CD4-positive, alpha-beta T cell treated with Interleukin-12 subunit alpha and Interleukin-12 subunit beta, for 1 hour (primary cell): ENCODE data around the gene DMXL1.
A peak's percentile ranks its signal among the peaks of the same experiment; 100 is the strongest.

Experiments
- DNase-seq: peaks from one replicate; pipeline ENCODE4 v3.0.0-alpha.2; 2020

The DMXL1 gene

GRCh38 chr5:119070828-119071560, at the start of gene DMXL1:
Gene DMXL1 (plus strand): TSS chr5:119071087. CDS start chr5:119071570, 483 bp downstream.
- peak; percentile 99 for DNase-seq

GRCh38 chr5:119021149-119021732, 49.6 kb upstream of the DMXL1 start:
- DNase-seq = no peak

GRCh38 chr5:119022017-119022745, 48.7 kb upstream of the DMXL1 start:
- DNase-seq = peak; percentile 38

GRCh38 chr5:119022773-119023172, 48.1 kb upstream of the DMXL1 start:
- no peak for DNase-seq

- DNase-seq = no peak
Measured at GRCh38 chr5:119028575-119028974, 42.3 kb upstream of the DMXL1 start.

- peak; percentile 8 for DNase-seq
Measured at GRCh38 chr5:119031011-119031886, 39.6 kb upstream of the DMXL1 start.

GRCh38 chr5:119031905-119032304, 39.0 kb upstream of the DMXL1 start:
- DNase-seq = no peak

GRCh38 chr5:119032656-119033055, 38.2 kb upstream of the DMXL1 start:
- no peak for DNase-seq

- DNase-seq = no peak
Measured at GRCh38 chr5:119033135-119033534, 37.8 kb upstream of the DMXL1 start.

GRCh38 chr5:119036101-119036762, 34.7 kb upstream of the DMXL1 start:
- DNase-seq = no peak

- no peak for DNase-seq
Measured at GRCh38 chr5:119037496-119038215, 33.2 kb upstream of the DMXL1 start.

GRCh38 chr5:119048246-119048645, 22.6 kb upstream of the DMXL1 start:
- no peak for DNase-seq

GRCh38 chr5:119049824-119050449, 20.9 kb upstream of the DMXL1 start:
- no peak for DNase-seq

- no peak for DNase-seq
Measured at GRCh38 chr5:119054101-119054500, 16.8 kb upstream of the DMXL1 start.

- no peak for DNase-seq
Measured at GRCh38 chr5:119055294-119055693, 15.6 kb upstream of the DMXL1 start.

- DNase-seq = no peak
Measured at GRCh38 chr5:119058979-119059529, 11.8 kb upstream of the DMXL1 start.

- DNase-seq = no peak
Measured at GRCh38 chr5:119059740-119060255, 11.1 kb upstream of the DMXL1 start.

GRCh38 chr5:119063579-119064379, 7.1 kb upstream of the DMXL1 start:
- DNase-seq = no peak

- no peak for DNase-seq
Measured at GRCh38 chr5:119067450-119067849, 3.4 kb upstream of the DMXL1 start.

- no peak for DNase-seq
Measured at GRCh38 chr5:119070578-119070827, 384 bp upstream of the DMXL1 start.
